Activated T-cell treated with anti-CD3 and anti-CD28 coated beads for 24 hours (primary cell): ENCODE results near the gene ADAP1.
"Not testable (repeated sequence)": the region's sequence is repeated elsewhere in the genome, so short reads cannot be mapped to it uniquely, and the experiment has no call there.

ENCODE experiments used
- DNase-seq: peaks from one replicate; pipeline ENCODE4 v3.0.0-alpha.2; 2020; ENCODE audit warnings: low read depth

Gene ADAP1, protein sequence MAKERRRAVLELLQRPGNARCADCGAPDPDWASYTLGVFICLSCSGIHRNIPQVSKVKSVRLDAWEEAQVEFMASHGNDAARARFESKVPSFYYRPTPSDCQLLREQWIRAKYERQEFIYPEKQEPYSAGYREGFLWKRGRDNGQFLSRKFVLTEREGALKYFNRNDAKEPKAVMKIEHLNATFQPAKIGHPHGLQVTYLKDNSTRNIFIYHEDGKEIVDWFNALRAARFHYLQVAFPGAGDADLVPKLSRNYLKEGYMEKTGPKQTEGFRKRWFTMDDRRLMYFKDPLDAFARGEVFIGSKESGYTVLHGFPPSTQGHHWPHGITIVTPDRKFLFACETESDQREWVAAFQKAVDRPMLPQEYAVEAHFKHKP

DNA sequence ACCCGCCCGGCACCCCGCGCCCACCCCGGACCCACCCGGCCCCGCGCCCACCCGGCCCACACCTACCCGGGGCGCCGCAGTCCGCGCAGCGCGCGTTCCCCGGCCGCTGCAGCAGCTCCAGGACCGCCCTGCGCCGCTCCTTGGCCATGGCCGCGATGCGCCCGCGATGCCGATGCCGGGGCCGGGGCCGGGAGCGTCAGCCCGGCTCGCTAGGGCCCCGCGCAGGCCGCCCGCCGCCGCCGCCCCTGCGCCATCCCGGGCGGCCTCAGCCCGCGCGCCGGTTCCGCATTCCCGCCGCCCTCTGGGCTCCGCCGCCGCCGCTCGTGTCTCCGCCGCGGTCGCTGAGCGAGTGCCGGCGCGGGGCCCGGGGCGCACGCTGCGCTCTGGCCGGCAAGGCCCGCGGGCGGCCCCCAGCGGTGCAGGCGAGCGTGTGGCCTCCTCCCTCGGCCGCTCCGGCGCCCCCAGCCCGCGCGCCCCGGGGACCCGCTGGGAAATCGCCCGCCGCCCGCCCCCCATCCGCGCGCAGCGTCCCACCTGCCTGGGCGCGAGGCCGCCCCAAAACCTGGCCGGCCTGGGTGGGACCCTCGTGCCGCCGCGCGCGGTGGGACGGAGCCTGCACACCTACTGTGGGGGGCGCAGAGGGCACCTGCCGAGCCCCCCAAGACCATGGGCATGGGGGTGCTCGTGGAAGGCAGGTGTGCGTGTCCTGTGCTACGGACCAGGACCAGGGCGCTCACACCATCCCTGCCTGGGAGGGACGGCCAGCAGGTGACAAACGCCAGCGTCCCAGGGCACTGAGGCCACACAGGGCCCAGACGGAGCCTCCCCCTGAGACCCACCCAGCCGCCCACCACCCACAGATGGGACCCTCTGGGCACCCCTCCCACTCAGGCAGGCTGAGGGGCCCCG lies at the start of gene ADAP1:
Gene ADAP1, minus strand, starts transcription at position 351 of the 909 bp plus-strand sequence. Its CDS starts 203 bp downstream, at position 148.
- DNase-seq, result peak; percentile 58

DNA sequence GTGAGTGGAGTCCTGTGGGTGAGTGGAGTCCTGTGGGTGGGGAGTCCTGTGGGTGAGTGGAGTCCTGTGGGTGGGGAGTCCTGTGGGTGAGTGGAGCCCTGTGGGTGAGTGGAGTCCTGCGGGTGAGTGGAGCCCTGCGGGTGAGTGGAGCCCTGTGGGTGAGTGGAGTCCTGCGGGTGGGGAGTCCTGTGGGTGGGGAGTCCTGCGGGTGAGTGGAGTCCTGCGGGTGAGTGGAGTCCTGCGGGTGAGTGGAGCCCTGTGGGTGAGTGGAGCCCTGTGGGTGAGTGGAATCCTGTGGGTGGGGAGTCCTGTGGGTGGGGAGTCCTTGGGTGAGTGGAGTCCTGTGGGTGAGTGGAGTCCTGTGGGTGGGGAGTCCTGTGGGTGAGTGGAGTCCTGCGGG lies 48.0 kb upstream of the ADAP1 start:
- not testable (repeated sequence) for DNase-seq

DNA sequence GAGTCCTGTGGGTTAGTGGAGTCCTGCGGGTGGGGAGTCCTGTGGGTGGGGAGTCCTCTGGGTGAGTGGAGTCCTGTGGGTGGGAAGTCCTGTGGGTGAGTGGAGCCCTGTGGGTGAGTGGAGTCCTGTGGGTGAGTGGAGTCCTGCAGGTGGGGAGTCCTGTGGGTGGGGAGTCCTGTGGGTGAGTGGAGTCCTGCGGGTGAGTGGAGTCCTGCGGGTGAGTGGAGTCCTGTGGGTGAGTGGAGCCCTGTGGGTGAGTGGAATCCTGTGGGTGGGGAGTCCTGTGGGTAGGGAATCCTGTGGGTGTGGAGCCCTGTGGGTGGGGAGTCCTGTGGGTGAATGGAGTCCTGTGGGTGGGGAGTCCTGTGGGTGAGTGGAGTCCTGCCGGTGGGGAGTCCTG lies 47.5 kb upstream of the ADAP1 start:
- not testable (repeated sequence) for DNase-seq

DNA sequence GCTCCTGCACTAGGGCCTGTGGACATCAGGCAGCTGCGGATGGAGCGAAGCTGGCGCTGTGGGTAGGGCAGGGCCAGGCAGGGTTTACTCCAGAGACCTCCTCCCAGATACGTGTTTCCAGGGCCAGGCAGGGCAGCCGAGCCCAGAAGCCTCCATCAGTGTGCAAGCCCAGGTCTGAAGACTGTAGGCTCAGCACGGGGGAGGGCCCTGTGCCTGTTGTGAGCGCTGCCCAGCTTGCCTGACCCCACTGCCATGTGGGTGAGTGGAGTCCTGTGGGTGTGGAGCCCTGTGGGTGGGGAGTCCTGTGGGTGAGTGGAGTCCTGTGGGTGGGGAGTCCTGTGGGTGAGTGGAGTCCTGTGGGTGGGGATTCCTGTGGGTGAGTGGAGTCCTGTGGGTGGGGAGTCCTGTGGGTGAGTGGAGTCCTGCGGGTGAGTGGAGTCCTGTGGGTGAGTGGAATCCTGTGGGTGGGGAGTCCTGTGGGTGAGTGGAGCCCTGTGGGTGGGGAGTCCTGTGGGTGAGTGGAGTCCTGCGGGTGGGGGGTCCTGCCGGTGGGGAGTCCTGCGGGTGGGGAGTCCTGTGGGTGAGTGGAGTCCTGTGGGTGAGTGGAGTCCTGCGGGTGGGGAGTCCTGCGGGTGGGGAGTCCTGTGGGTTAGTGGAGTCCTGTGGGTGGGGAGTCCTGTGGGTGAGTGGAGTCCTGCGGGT lies 46.7 kb upstream of the ADAP1 start:
- not testable (repeated sequence) for DNase-seq

DNA sequence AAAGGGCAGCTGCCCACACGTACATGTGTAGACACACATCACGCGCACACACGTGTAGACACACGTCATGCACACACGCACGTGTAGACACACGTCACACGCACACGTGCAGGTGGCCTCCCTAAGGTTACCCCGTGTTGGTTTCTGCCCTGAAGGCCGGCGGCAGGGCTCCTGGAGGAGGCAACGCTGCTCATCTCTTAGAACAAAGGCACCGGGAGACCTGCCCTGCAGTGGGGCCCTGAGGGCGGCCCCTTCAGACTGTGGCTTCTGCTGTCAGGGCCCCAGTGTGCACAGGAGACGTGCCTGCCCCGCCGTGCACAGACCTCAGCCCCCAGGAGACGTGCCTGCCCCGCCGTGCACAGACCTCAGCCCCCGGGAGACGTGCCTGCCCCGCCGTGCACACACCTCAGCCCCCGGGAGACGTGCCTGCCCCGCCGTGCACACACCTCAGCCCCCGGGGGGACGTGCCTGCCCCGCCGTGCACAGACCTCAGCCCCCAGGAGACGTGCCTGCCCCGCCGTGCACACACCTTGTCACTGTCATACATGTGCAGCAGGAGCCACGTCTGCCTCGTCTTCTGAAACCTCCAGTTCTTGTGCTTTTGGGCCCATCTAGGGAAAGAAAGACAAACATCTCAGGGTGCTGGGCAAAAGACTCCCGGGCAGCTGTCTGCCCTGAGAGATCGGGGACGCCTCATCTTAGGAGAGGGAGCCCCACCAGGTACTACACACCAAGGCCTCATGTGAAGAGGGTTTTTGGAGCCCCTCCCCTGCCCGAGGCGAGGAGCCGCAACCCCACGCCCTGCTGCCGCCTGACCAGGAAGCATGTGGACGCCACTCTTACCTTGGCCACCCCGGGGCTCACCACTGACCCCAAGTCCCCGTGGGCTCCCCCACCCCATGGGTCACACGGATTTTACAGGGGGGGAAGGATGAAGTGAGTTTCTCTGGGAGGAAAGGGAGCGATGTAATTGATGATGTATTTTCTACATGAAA lies 45.8 kb upstream of the ADAP1 start:
- no peak for DNase-seq

DNA sequence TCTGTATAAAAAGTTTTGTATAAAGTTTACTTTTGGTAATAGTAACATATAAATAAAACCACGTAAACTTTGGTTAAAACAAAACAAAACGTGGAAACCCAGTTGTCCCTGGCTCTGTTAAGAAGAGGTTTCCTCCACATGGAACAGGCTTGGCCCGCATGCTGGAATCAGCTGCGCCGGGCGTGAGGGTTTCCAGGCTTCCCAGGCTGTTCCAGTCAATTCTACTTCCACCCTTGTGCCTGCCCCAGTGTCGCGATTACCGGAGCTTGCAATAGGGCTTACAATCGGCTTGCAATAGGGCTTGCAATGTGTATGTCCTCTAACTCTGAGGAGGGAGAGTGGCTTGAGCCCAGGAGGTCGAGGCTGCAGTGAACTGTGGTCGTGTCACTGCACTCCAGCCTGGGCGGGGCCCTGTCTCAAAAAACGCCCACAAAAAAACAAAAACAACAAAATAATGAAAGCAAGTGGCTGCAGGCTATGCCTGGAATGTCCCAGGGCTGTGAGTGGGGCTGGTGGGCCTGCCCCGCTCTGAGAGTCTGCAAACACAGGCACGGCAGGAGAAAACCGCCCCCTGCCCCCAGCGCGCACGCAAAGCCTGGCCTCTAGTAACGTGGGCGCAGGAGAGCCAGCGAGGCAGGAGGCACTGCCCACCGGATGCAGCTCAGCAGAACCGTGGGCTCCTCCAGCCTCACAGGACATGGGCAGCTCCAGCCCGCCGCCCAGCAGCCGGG lies 44.8 kb upstream of the ADAP1 start:
- DNase-seq, result no peak

DNA sequence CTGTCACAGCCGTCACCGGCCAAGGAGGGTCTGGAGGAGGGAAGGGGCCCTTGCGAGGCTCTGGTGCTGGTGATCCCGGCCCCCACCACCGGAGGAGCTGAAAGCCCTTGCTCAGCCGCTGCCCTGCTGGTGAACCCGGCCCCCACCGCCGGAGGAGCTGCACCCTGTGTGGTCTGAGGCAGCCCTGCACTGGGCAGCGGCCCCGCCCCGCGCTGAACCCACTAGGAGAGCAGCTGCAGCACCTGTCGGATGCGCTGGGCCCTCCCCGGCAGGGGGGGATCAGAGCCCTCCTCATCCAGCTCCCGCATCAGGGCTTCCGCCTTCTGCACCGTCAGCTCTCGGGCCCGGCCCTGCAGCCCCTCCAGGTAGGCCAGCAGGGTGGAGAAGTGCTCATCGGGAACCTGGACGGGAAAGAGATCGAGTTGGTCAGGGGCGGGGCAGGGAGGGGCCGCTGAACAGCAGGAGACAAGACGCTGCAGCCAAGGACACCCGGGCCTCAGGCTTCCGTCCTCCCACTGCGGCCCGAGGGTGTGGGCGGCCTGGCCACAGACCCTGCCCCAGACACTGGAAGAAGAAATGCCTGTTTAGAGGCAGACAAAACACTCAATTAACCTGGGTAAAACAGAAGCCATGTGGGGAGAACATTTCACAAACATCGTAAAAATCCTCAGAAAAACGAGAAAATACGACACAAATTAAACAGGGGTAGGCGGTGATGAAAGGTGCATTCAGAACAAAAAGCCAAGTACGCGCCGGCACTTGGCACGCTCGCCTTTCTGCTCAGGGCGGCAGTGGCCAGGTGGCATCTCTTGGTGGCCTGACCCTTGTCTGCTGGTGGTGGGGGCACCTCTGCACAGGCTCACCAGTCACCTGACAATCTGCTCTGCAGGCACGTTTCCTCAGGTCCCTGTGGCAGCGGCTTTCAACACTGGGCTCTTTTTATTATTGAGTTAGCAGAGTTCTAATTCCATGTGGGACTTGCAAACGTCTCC lies 43.2 kb upstream of the ADAP1 start:
- no peak for DNase-seq

DNA sequence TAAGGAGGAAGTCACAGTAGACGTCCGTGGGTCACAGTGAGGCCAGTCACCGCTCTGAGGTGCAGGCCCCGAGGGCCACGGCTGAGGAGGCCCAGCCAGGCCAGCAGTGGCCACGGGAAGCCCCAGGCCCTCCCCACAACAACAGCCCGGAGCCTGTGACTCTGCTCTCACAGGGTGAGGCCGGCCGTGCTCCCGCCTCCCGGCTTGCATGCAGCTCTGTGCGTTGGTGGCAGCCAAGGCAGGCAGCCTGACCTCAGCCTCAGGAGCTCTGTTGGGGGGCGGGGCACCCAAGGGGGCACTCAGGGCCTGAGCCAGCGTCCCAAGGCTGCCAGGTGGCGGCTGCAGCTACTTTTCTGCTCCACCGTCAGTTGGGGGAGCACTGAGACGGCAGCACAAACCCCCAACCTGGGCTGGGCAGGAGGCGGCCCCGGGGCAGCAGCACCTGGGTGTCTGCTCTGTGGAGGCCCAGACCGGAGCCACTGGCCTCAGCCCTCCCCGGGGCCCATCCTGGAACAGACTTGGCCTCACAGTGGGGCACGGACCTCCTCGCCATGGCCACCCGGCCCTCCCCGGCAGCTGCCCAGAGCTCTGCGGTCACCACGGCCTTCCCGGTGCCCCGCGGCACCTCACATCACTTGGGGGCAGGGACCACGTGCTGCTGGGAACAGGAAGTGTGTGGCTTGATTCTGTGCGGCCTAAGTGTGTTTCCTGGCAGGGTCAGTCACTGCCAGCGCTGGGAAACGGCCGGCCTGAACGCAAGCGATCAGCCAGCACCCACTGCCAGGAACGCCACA lies 41.8 kb upstream of the ADAP1 start:
- DNase-seq, result no peak

DNA sequence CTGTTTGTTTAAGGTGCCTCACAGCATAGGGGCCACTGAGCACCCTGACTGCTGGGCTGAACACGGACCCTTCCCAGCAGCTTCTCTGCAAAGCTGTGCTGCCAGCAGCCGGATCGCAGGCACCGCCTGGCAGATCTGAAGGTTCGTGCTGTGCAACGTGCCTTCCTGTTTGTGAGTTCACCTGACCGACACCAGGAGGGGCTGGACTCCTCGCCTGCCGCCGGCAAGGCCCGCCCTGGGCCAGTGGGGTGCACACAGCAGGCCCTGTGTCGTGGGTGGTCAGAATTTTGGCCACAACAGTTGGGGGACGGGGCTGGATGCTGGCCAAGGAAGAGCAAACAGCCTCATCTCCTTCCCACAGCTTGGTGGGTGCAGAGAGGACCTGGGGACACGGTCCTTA lies 41.1 kb upstream of the ADAP1 start:
- no peak for DNase-seq

DNA sequence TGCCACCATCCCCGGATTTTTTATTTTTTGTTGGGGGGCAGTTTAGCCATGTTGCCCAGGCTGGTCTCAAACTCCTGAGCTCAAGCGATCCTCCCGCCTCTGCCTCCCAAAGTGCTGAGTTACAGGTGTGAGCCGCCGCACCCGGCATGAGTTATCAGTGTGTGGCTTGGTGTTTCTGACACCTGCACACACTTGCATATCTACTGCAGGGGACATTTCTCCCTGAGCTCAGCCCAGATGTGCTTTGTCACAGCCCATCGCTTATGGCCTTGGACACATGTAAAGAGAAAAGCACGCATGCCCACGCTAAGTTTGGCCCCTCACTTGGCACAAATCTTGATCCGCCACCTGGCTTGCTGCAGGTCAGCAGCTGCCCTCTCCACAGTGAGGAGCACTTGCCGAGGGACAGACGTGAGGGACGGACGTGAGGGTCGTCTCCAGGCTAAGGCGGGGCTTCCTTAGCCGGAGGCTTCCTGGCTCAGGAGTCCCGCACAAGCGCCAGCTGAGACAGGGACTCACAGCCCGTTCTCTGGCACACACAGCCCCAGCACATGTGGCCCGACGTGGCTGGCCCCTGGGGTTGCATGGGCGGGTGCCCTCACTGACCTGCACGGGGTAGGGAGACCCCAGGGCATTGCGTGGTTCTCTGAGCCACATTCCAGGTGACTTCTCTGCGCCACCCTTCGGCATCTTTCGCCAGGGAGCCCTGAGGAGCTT lies 40.3 kb upstream of the ADAP1 start:
- DNase-seq, result no peak

DNA sequence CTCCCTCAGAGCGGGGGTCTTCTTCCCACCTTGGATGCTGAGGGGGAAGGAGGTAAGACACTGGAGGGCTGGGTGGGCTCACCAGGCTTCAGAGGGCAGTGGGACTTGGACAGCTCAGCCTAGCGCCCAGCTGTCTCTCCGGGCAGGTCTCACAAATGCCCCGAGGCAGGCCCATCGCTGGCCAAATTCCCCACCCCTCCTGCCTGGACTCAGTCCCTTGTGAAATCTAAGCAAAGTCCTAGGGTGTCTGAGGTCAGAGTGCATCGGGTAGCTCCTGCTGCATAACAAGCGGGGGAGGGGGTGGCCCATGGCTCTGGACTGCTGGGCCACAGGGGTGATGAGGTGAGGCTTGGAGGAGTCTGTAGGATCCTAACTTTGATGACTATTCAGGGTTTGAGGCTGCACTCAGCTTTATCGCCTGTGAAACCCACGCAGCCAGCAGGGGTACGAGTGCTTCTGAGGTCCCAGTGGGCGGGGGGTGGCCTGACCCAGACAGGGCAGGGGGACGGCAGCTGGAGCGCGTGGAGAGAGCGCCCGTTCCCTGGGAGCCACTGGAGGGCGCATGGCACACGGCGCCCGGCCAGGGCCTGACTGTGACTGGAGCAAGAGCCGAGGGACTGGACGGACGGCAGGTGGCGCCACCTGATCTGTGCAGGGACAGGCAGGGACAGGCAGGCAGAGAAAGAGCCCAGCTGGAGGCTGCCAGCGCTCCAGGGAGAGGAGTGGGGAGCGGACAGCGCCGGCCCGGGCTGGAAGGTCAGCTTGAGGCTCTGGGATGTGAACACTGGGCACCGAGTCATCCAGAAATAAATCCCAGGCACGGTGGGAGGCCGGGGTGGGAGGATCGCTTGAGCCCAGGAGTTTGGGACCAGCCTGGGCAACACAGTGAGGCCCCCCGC lies 38.5 kb upstream of the ADAP1 start:
- DNase-seq, result peak; percentile 90

DNA sequence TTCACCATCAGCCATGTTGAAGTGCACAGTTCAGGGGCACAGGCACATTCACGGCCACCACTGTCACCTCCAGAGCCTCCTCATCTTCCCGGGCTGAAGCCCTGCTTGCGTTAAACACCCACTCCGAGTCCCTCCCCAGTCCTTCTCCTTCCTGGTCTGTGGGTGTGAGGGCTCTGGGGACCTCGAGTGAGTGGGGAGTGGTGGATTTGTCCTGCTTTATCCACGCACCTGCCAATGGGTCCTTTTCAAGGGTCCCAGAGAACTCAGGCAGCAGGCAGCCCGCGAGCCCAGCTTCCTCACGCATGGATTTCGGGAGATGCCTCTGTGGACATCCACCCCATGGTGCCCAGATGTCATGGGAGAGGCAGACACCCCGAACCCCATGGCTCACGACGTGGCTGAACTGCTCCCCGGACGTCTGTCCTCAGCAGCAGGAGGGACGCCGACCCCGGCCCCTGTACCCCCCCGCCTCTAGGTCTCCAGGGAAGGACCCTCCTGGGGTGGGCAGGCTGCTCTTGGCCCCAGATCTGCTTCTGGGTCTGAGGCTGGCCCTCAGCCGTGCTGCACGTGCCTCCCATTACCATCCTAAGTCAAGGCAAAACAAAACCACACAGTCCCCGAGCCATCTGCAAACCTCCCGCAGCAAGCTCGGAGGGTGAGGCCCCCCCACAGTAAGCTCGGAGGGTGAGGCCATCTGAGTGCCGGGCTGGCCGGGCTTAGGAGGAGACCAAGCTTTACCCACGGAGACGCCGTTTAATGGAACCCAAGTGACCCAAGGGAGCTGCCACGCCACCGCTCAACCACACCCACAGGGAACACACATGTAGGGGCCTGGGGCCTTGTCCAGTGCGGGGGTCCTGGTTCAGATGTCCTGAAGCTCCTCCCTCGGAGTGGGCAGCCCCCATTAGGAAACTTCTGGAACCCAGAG lies 37.5 kb upstream of the ADAP1 start:
- DNase-seq, result no peak

DNA sequence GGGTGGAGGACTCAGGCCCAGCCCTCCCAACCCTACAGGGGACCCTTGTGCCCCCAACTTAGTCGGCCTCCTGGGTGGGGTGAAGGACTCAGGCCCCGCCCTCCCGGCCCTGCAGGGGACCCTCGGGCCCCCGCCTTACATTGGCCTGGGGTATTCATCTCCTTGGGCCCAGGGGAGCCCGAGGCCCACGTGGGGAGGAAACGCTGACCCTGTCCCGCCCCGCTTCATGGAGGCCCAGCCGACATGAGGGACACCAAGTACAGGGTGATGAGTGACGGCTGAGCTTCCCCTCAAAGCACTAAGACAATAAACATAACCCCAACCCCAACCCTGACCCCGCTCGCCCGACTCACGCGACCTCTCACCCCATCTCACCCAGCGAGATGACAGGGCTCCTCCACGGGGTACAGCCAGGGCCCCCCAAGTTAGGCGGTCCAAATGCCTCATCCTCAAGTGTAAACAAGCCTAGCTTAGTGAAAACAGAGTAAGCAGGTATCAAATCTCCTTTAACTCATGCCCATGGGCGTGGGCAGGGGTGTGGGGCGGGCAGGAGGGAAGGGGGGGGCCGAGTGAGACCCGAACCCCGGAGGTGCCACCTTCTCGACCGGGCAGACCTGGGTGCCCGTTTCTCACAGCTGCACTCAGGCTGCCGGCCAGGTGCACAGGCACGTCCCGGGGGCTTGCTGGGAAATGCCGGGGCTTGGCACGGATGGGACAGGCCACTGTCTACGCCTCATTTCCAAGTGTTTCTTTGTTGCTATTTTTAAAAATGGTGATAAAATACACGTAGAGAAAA lies 36.7 kb upstream of the ADAP1 start:
- DNase-seq, result no peak

DNA sequence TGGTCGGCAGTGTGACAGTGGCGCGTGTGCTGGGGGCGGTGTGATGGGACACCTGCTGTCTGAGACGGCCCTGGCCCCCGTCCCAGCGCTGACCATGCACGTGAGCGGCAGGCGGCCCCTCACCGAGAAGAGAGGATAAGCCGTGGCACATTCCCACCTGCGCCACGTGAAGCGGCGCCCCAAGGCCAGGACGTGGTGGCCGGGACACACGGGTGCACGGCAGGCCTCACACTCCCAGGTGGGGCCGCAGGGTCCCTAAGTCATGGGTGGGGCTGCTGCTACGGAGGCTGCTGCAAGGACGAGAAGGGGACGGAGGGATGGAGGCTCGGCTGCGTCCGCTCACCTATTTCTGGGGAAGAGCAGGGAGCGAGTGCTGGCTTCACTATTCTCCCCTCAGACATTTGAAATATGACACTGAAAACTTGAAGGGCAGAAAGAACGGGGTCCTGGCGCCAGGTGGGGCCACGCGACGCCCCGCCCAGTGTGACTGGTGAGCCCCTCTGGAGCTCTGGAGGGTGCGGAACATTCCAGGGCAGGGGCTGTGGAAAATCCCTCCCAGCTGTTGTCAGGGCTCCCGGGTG lies 36.0 kb upstream of the ADAP1 start:
- no peak for DNase-seq
